D721Med (cell line): ENCODE results near the gene TNNI3K.

ENCODE experiments used
- DNase-seq: peaks from one replicate; pipeline ENCODE4 v3.0.0; 2011; ENCODE audit warnings: low spot score; ENCODE audit not compliant: insufficient read length
- FAIRE-seq: peaks from 2 replicates; lab custom pipeline; 2011; peaks lifted over from hg19 to GRCh38; lab: Jason Lieb, UNC
- TF ChIP-seq, protein P1 (sequence below): IDR thresholded peaks from 2 replicates; pipeline ENCODE4 v1.5.1; 2012; ENCODE audit warnings: mild to moderate bottlenecking, control low read depth; ENCODE audit not compliant: insufficient read depth; ENCODE audit errors: missing control alignments

Gene TNNI3K

DNA sequence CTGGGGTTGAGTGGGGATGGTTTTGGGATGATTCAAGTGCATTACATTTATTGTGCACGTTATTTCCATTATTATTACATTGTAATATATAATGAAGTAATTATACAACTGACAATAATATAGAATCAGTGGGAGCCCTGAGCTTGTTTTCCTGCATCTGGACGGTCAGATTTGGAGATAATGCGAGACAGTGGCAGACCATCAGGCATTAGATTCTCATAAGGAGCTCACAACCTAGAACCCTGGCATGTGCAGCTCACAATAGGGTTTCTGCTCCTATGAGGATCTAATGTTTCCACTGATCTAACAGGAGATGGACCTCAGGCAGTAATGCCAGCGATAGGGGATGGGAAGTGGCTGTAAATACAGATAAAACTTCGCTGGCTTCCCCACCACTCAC lies 355.1 kb downstream of the TNNI3K start:
- DNase-seq: no peak
- TF ChIP-seq, protein P1, sequence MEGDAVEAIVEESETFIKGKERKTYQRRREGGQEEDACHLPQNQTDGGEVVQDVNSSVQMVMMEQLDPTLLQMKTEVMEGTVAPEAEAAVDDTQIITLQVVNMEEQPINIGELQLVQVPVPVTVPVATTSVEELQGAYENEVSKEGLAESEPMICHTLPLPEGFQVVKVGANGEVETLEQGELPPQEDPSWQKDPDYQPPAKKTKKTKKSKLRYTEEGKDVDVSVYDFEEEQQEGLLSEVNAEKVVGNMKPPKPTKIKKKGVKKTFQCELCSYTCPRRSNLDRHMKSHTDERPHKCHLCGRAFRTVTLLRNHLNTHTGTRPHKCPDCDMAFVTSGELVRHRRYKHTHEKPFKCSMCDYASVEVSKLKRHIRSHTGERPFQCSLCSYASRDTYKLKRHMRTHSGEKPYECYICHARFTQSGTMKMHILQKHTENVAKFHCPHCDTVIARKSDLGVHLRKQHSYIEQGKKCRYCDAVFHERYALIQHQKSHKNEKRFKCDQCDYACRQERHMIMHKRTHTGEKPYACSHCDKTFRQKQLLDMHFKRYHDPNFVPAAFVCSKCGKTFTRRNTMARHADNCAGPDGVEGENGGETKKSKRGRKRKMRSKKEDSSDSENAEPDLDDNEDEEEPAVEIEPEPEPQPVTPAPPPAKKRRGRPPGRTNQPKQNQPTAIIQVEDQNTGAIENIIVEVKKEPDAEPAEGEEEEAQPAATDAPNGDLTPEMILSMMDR: no peak
- no peak for FAIRE-seq

DNA sequence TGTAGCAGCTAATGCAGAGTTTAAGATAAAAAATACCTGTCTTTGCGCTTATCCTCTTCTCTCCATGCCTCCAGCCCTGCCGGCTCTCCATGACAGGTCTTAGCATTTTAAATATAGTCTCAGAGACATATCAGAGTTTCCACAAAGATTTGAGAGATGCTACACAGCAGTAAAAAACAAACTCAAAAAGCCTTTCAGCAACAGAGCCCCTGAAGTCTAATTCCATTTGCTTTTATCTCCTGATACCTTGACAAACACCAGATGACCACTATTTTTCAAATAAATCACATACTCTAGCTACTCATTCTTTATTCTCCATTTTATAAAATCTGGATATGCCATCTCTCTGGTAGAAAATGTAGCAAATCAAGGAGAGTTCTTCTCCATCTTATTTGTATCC lies 356.8 kb downstream of the TNNI3K start:
- TF ChIP-seq, protein P1: no peak
- no peak for FAIRE-seq
- DNase-seq: no peak

DNA sequence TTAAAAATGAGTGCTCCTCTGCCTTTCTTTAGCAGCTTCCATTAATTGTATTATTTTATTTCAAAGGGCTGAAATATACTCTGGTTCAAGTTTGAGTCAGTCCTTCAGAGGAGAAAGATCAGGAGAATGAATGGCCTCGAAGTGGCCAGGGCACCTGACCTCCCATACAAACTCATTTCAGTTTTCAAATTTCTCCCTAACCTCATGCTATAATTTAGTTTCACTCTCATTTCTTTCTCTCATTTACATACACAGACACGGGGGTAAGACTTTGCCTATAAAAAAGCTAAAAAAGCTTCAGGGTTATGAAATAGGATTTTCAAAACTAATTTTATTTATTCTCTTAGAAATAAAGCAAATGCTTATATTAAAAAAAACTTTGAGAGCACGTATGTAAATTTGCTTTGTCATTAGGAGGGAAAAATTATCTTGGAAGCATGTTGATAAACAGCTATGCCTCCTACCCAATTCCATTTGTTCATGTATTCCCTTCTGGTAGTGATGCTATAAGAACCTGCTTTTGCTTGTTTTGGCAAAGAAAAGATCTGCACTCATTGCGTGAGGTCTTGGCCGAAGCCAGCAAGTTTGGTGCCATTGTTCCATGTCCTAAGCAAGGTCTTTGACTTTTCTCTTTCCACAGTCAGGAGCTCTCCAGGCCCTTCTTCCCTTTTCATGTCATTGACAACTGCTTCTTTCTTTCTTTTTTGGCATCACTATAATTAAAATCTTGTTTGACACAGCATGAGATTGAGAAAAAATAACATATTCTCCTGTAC lies 357.6 kb downstream of the TNNI3K start:
- TF ChIP-seq, protein P1: no peak
- no peak for DNase-seq
- no peak for FAIRE-seq
